Hematopoietic multipotent progenitor cell treated with erythropoietin and hydrocortisone succinate and interleukin-3 and kit ligand, for 8 days (in vitro differentiated cells): ENCODE results near the gene FBXO8.

Source experiments
- DNase-seq: peaks from one replicate; pipeline ENCODE4 v3.0.0-alpha.2; 2015

The FBXO8 gene

GRCh38 chr4:174204164-174204831 is 79.2 kb downstream of the FBXO8 start:
- no peak for DNase-seq

- no peak for DNase-seq
Measured at GRCh38 chr4:174201871-174202270, 81.6 kb downstream of the FBXO8 start.

- DNase-seq, result no peak
Measured at GRCh38 chr4:174199735-174200134, 83.7 kb downstream of the FBXO8 start.

GRCh38 chr4:174198828-174199227 is 84.6 kb downstream of the FBXO8 start:
- no peak for DNase-seq

- no peak for DNase-seq
Measured at GRCh38 chr4:174198396-174198795, 85.1 kb downstream of the FBXO8 start.

GRCh38 chr4:174193438-174194374 is 89.8 kb downstream of the FBXO8 start:
- no peak for DNase-seq

- no peak for DNase-seq
Measured at GRCh38 chr4:174192943-174193342, 90.5 kb downstream of the FBXO8 start.

GRCh38 chr4:174190832-174191500 is 92.5 kb downstream of the FBXO8 start:
- no peak for DNase-seq

GRCh38 chr4:174189392-174190015 is 94.0 kb downstream of the FBXO8 start:
- no peak for DNase-seq
